CD4-positive, alpha-beta T cell treated with Interleukin-2 at 100 ng/mL for 4 hours (primary cell): ENCODE data around the gene ALK.

Experiments used
- DNase-seq: peaks from one replicate; pipeline ENCODE4 v3.0.0-alpha.2; 2020; ENCODE audit warnings: low spot score

Gene ALK

DNA sequence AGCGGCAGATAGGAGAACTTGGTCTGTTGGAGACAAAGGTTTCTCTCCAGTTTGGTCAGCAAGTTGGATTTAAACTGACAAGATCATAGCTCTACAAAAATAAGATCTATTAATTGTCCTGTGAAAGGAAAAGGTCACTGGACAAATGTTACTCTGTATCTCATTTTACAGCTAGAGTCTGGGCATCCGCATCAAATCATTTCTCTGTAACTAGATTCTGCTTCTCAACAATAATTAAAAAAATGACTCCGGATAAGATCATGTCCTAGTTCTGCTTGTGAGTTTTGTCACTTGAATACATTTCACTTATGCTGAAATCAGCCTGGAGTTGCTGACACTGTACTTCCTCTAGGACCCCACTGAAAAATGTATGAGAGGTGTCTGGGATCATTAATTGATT lies 310.8 kb downstream of the ALK start:
- no peak for DNase-seq

GRCh38 chr2:29607038-29607420 lies 314.4 kb downstream of the ALK start:
- DNase-seq, result no peak

DNA sequence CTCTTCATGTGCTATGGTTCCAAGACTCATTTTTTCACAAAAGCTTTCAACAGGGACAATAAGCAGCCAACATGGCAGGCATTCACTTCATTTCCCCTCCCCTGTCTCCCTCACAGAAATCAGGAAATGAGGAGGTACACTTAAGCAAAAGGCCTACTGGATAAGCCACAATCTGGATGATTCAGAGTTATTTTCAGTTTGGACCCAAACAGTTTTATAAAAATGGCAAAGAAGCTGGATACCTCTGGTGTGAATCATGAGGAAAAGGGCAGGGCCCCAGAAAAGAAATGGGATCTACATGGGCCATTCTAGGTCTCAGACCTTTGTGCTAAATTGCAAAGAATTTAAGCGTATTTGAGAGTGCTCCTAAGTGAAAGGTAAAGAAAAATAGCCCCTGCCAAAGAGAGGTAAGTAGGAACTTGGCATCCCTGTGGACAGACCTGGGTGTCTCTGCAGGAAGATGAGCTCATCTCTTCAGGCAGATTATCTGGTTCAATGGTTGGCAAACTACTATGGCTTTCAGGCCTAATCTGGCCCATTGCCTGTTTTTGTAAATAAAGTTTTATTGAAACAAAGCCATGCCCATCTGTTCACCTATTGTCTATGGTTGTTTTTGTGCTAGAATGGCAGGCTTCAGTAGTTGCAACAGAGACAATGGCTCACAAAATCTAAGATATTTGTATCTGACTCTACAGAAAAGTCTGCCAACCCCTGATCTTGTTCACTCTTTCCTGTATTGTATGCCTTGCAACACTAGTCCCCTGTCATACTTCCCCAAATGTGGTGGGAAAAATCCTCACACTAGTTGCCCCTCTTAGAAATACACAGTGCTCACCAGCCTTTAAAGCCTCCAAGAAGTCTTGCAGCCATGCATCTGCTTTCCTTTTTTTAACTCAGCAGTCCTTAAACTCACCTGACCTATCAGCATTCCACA lies 315.0 kb downstream of the ALK start:
- no peak for DNase-seq

DNA sequence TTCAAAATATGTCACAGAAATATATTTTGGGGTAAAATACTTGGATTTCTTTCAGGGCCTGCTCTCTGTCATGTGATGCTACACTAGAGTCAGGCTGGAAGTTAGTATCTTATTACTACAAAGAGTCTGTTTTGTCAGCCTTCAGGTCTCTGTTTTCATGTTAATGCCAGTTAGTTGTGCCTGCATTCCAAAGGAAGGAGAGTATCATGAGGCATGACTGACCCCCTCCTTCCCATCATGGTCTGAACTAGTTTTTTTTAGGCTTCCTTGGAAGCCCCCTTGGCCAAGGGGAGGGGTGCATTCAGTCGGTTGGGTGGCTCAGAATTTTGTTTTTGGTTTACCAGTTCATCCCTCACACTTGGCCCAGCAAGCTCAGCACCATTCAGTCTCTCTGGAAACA lies 318.0 kb downstream of the ALK start:
- no peak for DNase-seq

- no peak for DNase-seq
These were observed 319.5 kb downstream of the ALK start for GRCh38 chr2:29601872-29602271.

DNA sequence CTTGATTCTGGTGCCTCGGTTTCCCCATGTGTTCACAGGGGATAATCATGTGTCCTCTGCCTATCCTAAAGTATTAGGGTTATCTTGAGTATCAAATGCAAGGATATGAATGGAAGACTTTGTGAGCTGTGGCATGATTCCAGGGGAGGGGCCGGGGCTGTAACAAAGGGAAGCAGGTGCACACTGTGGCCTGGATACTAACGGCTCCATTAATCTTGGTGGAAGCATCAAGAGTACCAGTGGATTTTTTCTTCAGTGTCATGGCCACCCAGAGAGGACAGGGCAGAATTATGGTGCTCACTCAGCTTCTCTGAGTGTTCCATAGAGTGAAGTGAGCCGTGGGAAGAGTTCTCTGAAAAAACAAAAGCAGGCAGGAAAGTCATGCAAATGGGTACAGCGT lies 320.1 kb downstream of the ALK start:
- DNase-seq, result no peak

DNA sequence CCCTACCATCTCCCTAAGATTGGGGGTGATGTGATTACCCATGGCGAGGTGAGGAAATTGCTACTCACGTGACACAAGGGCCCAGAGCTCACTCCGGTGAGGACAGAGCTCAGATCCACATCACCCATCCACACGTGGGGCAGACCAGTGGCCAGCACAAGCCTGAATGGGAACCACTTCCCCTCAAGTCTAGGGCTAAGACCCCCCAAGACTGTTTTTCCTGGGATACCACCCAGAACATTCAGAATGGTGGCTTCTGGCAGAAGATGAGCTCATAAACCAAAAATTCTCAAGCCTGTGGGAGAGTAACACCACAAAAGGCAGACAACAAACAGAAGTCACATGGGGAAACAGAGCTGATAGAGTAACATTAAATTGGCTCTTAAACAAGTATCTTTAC lies 321.4 kb downstream of the ALK start:
- no peak for DNase-seq

DNA sequence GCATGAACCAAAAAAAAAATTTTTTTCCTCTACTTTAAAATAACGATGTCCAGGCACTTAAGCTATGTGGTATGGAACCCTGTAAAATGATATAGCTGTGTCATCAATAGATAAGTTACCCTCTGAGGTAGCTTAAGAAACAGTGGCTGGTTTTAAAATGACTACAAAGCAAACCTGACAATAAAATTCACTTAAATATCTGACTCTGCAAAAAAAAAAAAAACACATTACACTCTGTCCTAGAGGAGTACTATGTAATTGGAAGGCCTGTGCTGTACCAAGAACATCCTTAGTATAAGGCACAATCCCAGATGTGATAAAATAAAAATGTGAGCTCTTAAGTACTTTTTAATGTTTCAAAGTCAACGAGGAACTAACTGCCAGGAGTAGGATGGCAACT lies 322.4 kb downstream of the ALK start:
- DNase-seq, result no peak

DNA sequence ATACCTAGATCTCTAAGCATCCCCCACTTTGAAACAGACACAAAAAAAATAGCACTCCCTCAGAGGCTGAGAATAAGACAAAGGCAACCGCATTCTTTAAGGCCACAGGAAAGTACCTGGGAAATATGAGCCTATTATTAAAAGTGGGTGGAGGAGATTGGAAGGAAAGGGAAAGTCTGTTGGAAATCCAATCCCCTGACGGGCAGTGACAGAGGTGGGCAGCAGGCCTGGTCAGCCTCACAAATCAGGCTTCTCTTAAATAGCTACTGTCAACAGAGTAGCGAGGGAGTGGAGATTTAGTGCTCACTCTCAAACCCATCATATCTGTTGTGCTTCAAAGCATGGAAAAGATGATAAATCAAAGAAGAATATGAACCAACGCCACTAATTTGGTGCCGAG lies 324.4 kb downstream of the ALK start:
- DNase-seq, result no peak

DNA sequence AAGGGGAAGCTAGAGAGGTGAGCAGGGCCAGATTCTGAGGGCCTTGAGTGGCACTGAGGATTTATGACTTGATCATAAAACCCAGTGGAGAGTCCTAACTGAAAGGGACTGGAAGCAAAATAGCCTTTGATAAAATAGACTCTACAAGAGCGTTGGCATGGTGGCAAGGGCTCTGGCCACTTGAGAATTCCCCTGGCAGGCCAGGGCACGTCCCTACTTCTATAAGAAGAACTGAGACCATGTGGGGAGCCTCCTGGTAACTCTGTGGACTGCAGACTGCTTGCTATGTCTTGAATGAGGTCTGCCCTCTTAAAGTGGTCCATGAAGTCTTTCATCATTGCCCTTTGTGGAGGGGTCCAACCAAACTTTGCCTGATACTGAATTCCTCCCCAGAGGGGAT lies 324.8 kb downstream of the ALK start:
- DNase-seq, result no peak

- DNase-seq, result no peak
These were observed 329.8 kb downstream of the ALK start for GRCh38 chr2:29591600-29591999.

DNA sequence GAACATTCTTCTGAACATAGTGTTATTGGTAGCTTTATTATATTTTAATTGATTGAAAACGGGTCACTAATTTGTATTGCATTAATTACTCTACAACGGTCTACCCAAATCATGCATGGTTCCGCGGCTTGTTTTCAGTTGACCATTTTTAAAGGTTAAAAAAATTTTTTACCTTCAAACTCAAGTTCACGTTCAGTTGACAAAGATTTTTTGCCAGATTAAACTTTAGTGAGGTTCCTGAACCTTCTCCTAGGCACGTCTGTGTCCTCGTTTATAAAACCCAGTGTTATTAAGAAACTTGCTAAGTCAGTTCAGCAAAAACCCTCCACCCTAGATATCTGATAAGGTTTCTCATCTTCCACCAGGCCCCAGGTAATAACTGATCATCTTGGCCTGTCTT lies 331.2 kb downstream of the ALK start:
- no peak for DNase-seq

DNA sequence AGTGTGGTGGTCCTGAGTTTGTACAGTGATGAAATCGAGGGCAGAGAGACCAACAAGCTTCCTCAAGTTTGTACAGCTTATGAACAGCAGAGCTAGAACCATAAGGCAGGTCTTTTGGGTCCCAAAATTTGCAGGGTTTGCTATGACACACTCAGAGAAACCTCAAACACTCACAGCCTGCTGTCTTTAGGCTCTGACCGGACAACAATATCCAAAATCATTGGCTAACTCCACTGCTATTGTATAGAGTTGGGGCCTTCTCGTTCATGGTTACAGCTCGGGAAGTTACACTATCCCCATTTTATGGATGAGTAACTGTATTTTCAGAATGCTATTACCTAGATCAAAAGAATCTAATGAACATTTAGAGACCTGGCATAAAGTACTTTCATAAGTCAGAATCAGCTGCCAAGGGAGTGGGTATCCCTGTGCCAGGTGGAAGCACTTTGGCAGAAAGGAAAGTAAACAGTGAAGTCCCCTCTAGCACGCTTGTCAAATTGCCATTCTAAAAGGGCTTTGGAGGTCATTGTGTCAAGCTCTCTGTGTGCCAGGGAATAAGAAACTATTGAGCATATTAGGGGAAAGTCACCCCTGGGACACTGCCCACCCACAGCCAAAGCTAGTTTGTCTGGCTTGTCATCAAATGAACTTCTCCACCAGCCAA lies 331.8 kb downstream of the ALK start:
- no peak for DNase-seq

DNA sequence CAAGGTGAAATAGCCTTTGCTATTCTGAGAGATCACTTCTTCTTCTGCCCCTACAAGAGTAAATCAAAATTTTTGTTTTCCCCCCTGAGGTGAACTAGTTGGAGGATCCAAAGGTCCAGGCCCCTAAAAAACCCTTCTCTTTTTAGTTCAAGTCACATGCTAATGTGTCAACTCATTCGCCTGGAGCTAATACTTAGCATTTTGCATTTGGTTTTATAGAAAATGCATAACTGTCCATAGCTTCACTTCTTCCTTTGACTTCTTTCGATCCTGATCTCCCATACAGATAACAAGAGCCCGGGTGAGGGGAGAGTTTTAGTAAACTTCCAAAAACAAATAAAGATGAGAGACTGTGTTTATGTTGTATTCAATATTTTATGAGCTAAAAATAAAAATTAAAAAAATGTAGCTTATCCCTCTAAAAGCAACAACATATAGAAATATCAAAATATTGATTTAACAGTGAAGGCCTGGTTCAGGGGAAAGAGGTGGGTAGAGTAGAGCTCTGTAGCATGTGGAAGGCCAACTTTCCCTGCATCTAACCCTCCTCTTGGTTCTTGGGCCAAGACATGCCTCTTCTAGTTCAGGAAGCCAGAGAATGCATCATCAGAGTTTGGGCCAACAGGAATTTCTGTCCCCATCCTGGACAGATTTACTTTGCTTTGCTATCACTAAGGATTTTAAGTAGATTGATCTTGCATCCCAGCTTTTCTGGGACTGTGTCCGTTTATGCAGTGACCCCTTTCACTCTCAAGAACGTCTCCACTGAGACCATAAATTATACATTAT lies 333.8 kb downstream of the ALK start:
- no peak for DNase-seq

- no peak for DNase-seq
These were observed 334.5 kb downstream of the ALK start for GRCh38 chr2:29586919-29587318.

DNA sequence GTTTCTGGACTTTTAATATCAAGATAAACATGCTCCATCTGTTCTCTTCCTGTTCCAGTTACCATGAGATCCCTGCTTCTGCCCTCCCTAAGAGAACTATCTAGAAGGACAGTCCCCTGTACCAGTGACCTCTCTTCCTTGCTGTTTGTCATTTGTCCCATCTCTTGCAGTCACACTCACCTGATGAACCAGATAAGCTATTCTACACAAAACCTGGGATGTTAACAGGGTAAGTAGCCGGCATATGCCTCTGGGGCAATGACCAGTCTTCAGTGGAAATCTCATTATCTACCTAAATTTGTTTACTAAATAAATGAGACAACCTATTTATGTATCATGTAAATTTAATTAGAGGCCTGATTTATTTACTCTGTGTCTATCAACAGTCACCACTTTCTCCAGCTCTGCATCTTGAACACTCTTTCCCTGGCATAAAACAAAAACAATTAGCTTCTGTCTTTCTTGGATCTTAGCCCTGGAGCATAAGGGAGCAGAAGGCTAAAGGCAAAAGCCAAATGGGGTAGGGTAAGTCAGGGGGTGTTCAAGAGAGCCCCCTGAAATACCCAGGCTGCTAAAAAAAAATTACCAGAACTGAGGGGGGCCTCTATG lies 337.7 kb downstream of the ALK start:
- DNase-seq, result no peak

GRCh38 chr2:29583104-29583503 lies 338.3 kb downstream of the ALK start:
- no peak for DNase-seq

DNA sequence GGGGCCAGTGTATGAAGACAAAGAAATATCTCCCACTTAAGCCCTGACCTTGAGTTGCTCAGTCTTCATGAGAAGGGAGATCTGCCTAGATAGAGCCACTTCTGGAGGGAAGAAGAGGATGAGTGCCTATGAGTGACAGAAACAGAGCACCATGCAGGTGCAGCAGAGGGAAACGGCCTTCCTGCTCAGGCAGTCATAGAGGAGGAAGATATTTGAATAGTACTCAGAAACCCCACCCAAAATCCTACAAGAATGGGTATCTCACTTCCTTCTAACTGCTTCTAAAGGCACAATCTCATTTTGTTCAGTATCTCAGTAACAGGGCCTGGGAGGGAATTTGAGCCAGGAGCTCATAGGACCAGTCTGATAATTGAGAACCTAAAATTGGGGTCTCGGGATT lies 339.3 kb downstream of the ALK start:
- DNase-seq, result no peak

GRCh38 chr2:29580223-29580622 lies 341.2 kb downstream of the ALK start:
- no peak for DNase-seq

DNA sequence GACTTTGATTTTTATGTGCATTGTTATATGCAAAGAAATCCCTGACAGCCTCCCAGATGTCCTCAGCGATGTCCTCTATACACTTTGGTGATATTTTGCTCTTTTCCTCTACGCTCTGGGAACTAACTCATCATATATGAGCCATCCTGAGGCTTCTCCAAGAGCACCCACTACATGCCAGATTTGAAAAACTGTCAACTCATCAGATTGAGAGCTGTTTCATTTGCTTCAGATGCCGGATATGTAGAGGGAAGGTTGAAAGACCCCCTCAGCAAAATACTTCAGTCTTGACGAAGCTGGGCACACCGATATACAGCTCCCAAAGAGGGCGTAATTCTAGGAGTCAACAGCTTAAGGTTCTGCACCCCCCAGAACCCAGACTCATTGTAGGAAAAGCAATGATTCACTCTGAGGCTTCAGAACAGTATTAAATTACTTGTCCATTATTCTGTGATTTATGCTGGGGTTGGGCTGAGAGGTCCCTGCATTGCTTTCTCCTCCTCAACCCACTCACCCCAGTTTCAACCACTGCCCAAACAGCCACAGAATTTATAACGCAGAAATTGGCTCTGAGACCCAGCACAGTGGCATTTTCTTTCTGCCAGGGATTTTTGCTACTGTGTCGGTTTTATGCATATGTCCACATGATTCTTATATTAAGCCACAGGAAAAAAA lies 341.8 kb downstream of the ALK start:
- DNase-seq, result no peak

DNA sequence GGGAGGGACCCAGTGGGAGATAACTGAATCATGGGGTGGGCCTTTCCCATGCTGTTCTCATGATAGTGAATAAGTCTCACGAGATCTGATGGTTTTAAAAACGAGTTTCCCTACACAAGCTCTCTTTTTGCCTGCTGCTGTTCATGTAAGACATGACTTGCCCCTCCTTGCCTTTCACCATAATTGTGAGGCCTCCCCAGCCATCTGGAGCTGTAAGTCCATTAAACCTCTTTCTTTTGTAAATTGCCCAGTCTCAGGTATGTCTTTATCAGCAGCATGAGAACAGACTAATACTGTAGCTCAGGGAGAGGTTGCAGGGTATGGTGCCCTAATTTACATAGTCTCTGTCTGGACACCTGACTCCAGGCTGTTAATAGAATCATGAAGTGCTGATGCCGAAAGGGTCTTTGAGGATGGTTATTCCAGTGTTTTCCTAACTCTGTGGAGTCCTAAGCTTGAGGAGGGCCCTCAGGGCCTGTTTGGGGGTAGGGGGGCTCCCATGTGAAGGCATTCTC lies 343.2 kb downstream of the ALK start:
- DNase-seq, result no peak

DNA sequence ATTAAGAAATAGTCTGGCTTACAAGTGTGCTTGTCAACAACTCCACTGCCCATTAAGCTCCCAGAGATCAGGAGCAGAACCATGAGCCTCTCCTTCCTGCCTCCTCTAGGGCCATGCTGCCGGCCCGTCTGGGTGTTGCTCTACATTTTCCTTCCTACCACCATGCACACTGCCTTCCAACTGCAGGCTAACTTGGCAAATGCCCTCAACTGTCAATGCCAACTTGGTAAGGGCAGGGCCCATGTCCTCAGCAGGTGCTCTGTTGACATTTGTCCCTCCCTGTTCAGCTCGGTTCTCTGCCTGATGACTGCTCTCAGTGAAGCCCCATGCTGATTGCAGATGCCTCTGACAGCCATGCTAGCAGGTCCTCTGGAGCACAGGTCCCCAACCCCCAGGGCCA lies 345.2 kb downstream of the ALK start:
- DNase-seq, result no peak
